Measurements from ENCODE around the gene SBNO1.
"Not testable (repeated sequence)": the region's sequence is repeated elsewhere in the genome, so short reads cannot be mapped to it uniquely, and the experiment has no call there.

SBNO1 gene

DNA sequence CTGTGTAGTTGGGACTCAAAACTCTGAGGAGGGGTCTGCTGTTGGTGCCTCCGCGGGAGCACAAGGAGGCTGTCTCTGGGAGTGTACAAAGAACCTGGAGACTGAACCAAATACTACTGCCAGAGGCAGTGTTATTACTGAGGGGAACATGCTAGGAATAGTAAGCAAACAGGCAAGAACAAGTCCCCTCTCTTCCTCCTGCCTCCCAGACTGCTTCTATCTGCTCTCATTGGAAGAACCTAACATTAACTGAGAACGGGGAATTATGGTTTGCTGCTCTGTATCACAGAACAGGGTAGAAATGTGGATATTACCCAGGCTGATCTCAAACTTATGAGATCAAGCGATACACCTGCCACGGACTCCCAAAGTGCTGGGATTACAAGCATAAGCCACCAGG is 14.7 kb upstream of the SBNO1 start:
- no peak for TF ChIP-seq GABPA (IDR thresholded peaks at IDR 0.05; ENCODE audit: low read depth)
- no peak for TF ChIP-seq SPI1 (IDR thresholded peaks at IDR 0.05; ENCODE audit: borderline replicate concordance, low read depth)
- no peak for TF ChIP-seq CTCF (IDR thresholded peaks at IDR 0.05; ENCODE audit: insufficient read depth, low read length)
- TF ChIP-seq, protein P1, sequence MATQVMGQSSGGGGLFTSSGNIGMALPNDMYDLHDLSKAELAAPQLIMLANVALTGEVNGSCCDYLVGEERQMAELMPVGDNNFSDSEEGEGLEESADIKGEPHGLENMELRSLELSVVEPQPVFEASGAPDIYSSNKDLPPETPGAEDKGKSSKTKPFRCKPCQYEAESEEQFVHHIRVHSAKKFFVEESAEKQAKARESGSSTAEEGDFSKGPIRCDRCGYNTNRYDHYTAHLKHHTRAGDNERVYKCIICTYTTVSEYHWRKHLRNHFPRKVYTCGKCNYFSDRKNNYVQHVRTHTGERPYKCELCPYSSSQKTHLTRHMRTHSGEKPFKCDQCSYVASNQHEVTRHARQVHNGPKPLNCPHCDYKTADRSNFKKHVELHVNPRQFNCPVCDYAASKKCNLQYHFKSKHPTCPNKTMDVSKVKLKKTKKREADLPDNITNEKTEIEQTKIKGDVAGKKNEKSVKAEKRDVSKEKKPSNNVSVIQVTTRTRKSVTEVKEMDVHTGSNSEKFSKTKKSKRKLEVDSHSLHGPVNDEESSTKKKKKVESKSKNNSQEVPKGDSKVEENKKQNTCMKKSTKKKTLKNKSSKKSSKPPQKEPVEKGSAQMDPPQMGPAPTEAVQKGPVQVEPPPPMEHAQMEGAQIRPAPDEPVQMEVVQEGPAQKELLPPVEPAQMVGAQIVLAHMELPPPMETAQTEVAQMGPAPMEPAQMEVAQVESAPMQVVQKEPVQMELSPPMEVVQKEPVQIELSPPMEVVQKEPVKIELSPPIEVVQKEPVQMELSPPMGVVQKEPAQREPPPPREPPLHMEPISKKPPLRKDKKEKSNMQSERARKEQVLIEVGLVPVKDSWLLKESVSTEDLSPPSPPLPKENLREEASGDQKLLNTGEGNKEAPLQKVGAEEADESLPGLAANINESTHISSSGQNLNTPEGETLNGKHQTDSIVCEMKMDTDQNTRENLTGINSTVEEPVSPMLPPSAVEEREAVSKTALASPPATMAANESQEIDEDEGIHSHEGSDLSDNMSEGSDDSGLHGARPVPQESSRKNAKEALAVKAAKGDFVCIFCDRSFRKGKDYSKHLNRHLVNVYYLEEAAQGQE (IDR thresholded peaks at IDR 0.05; ENCODE audit: insufficient replicate concordance, low read depth), result no peak
- no peak for TF ChIP-seq POLR2AphosphoS5 (IDR thresholded peaks at IDR 0.05; ENCODE audit: low read depth)
- DNase-seq (ENCODE audit: low read depth in 1 of 2, low spot score in 1 of 2), result no peak
- no peak overlapping the region for H3K4me3 ChIP-seq (replicated peaks; ENCODE audit: insufficient read depth, low read length)
- no peak overlapping the region for H3K27ac ChIP-seq (replicated peaks)
- H3K27me3 ChIP-seq (ENCODE audit: insufficient read depth, poor library complexity, severe bottlenecking), result no peaks in the 10 kb centered on the region

DNA sequence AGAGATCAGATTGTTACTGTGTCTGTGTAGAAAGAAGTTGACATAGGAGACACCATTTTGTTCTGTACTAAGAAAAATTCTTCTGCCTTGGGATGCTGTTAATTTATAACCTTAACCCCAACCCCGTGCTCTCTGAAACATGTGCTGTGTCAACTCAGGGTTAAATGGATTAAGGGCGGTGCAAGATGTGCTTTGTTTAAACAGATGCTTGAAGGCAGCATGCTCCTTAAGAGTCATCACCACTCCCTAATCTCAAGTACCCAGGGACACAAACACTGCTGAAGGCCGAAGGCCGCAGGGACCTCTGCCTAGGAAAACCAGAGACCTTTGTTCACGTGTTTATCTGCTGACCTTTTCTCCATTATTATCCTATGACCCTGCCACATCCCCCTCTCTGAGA is 7.8 kb upstream of the SBNO1 start:
- DNase-seq (ENCODE audit: low read depth in 1 of 2, low spot score in 1 of 2); H3K27me3 ChIP-seq (ENCODE audit: insufficient read depth, poor library complexity, severe bottlenecking); H3K27ac ChIP-seq (replicated peaks); H3K4me3 ChIP-seq (replicated peaks; ENCODE audit: insufficient read depth, low read length): not testable (repeated sequence)

GRCh38 chr12:123371667-123372368 is 7.2 kb upstream of the SBNO1 start:
- H3K27me3 ChIP-seq (ENCODE audit: insufficient read depth, poor library complexity, severe bottlenecking); DNase-seq (ENCODE audit: low read depth in 1 of 2, low spot score in 1 of 2); H3K27ac ChIP-seq (replicated peaks); H3K4me3 ChIP-seq (replicated peaks; ENCODE audit: insufficient read depth, low read length): not testable (repeated sequence)

DNA sequence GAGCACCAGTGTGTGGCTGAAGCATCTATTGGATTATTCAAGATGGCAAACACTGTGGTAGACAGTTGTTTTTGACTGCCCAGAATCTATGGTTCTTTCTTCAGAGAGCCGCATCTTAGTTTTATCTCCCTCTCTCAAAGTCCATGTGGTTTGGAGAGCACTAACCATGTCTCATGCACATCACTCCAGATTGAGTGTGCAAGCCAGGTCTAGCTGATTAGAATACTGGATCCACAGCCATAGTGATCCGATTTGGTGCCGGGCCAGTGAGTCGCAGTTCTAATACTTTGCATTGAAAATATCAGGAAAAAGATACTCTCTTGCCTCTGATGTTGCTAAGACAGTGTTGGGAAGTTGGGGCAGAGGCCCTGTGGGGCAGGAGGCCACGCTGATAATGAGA is 4.6 kb upstream of the SBNO1 start:
- Histone ChIP-seq H3K27me3 (ENCODE audit: insufficient read depth, poor library complexity, severe bottlenecking) (no peaks in the 10 kb centered on the region), H3K4me3 (replicated peaks; ENCODE audit: insufficient read depth, low read length) (no peak overlapping the region)
- no peak for DNase-seq (ENCODE audit: low read depth in 1 of 2, low spot score in 1 of 2)

DNA sequence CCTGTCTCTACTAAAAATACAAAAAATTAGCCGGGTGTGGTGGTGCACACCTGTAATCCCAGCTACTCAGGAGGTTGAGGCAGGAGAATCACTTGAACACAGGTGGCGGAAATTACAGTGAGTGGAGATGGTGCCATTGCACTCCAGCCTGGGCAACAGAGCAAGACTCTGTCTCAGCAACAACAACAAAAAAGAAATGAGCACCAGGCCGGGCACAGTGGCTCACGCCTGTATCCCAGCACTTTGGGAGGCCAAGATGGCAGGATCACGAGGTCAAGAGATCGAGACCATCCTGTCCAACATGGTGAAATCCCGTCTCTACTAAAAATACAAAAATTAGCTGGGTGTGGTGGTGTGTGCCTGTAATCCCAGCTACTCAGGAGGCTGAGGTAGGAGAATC is 3.8 kb upstream of the SBNO1 start:
- H3K4me3 ChIP-seq (replicated peaks; ENCODE audit: insufficient read depth, low read length); DNase-seq (ENCODE audit: low read depth in 1 of 2, low spot score in 1 of 2); H3K27me3 ChIP-seq (ENCODE audit: insufficient read depth, poor library complexity, severe bottlenecking); H3K27ac ChIP-seq (replicated peaks): not testable (repeated sequence)

More for the DNA sequence above, 4.6 kb upstream of the SBNO1 start:
- H3K27ac ChIP-seq (replicated peaks), result no peak overlapping the region
- TF ChIP-seq GABPA (IDR thresholded peaks at IDR 0.05; ENCODE audit: low read depth) (no peak), CTCF (IDR thresholded peaks at IDR 0.05; ENCODE audit: insufficient read depth, low read length) (no peak), POLR2AphosphoS5 (IDR thresholded peaks at IDR 0.05; ENCODE audit: low read depth) (no peak), SPI1 (IDR thresholded peaks at IDR 0.05; ENCODE audit: borderline replicate concordance, low read depth) (no peak)
- TF ChIP-seq, protein P1 (IDR thresholded peaks at IDR 0.05; ENCODE audit: insufficient replicate concordance, low read depth), result no peak

All from HL-60 (cell line).